Measurements from ENCODE around the gene ZNF385C.

DNA sequence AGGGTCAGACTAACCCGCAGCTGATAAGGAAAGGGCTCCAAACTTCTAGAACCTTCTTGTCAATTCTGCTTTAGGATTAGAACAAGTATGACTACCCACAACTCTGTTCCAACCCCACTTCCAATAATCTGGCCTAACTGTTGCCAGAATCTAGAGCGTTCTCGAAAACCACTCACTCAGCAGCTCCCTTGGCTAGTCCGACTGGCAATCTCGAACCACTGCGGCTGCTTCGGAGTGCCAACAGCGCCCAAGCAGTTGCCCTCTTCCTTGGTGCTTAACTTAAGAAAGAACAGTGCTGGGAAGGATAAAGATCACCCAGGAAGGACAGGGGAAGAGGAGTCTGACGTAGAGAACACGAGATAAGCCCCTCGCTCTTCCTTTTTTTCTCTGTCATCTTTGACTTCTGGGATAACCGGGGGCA is 81.9 kb downstream of the ZNF385C start:
- no peak for TF ChIP-seq POLR2AphosphoS5 (IDR thresholded peaks at IDR 0.05; ENCODE audit: low read depth, low read length)
- TF ChIP-seq, protein P1, sequence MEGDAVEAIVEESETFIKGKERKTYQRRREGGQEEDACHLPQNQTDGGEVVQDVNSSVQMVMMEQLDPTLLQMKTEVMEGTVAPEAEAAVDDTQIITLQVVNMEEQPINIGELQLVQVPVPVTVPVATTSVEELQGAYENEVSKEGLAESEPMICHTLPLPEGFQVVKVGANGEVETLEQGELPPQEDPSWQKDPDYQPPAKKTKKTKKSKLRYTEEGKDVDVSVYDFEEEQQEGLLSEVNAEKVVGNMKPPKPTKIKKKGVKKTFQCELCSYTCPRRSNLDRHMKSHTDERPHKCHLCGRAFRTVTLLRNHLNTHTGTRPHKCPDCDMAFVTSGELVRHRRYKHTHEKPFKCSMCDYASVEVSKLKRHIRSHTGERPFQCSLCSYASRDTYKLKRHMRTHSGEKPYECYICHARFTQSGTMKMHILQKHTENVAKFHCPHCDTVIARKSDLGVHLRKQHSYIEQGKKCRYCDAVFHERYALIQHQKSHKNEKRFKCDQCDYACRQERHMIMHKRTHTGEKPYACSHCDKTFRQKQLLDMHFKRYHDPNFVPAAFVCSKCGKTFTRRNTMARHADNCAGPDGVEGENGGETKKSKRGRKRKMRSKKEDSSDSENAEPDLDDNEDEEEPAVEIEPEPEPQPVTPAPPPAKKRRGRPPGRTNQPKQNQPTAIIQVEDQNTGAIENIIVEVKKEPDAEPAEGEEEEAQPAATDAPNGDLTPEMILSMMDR (IDR thresholded peaks at IDR 0.05 in 2 of 3, conservative IDR thresholded peaks at IDR 0.05 in 1 of 3; ENCODE audit: borderline replicate concordance in 1 of 3, insufficient read depth in 1 of 3, low read depth in 2 of 3, low read length in 2 of 3): no peak
- no peak for TF ChIP-seq POLR2A (IDR thresholded peaks at IDR 0.05; ENCODE audit: borderline replicate concordance, extremely low read depth, insufficient read depth, insufficient read length)
- TF ChIP-seq TCF7L2 (IDR thresholded peaks at IDR 0.05; ENCODE audit: borderline replicate concordance, extremely low read depth, insufficient read depth, insufficient read length): no peak
- TF ChIP-seq, protein P2, sequence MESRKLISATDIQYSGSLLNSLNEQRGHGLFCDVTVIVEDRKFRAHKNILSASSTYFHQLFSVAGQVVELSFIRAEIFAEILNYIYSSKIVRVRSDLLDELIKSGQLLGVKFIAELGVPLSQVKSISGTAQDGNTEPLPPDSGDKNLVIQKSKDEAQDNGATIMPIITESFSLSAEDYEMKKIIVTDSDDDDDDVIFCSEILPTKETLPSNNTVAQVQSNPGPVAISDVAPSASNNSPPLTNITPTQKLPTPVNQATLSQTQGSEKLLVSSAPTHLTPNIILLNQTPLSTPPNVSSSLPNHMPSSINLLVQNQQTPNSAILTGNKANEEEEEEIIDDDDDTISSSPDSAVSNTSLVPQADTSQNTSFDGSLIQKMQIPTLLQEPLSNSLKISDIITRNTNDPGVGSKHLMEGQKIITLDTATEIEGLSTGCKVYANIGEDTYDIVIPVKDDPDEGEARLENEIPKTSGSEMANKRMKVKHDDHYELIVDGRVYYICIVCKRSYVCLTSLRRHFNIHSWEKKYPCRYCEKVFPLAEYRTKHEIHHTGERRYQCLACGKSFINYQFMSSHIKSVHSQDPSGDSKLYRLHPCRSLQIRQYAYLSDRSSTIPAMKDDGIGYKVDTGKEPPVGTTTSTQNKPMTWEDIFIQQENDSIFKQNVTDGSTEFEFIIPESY (IDR thresholded peaks at IDR 0.05; ENCODE audit: extremely low read depth, insufficient replicate concordance, low read length): no peak
- TF ChIP-seq ZNF274 (IDR thresholded peaks at IDR 0.05; ENCODE audit: low read depth, low read length): no peak
- TF ChIP-seq SIN3A (IDR thresholded peaks at IDR 0.05; ENCODE audit: low read depth): no peak
- TF ChIP-seq REST (IDR thresholded peaks at IDR 0.05; ENCODE audit: low read depth): no peak
